HG02885 (cell line): ENCODE data around the gene ST3GAL3.
"Not testable (repeated sequence)": the region's sequence is repeated elsewhere in the genome, so short reads cannot be mapped to it uniquely, and the experiment has no call there.

Source experiments
- ATAC-seq: cut with Tn5 transposase; IDR thresholded peaks from one replicate; pipeline ENCODE4 v1.9.1; 2021; ENCODE audit warnings: mild to moderate bottlenecking; ENCODE audit not compliant: unreplicated experiment, poor library complexity

The ST3GAL3 gene

GRCh38 chr1:43812579-43812978 is 105.2 kb downstream of the ST3GAL3 start:
- no peak for ATAC-seq

- ATAC-seq, result no peak
Measured at GRCh38 chr1:43814401-43814800, 107.1 kb downstream of the ST3GAL3 start.

GRCh38 chr1:43817304-43817939 is 110.1 kb downstream of the ST3GAL3 start:
- ATAC-seq, result no peak

- ATAC-seq, result no peak
Measured at GRCh38 chr1:43818691-43819090, 111.4 kb downstream of the ST3GAL3 start.

- ATAC-seq, result no peak
Measured at GRCh38 chr1:43819357-43819756, 112.0 kb downstream of the ST3GAL3 start.

GRCh38 chr1:43821471-43821870 is 114.1 kb downstream of the ST3GAL3 start:
- ATAC-seq, result no peak

GRCh38 chr1:43822040-43822690 is 114.8 kb downstream of the ST3GAL3 start:
- no peak for ATAC-seq

- ATAC-seq, result no peak
Measured at GRCh38 chr1:43824795-43825194, 117.5 kb downstream of the ST3GAL3 start.

GRCh38 chr1:43828574-43828973 is 121.2 kb downstream of the ST3GAL3 start:
- ATAC-seq, result no peak

- ATAC-seq, result no peak
Measured at GRCh38 chr1:43830802-43831201, 123.5 kb downstream of the ST3GAL3 start.

- no peak for ATAC-seq
Measured at GRCh38 chr1:43831851-43832250, 124.5 kb downstream of the ST3GAL3 start.

- ATAC-seq, result no peak
Measured at GRCh38 chr1:43832255-43832654, 124.9 kb downstream of the ST3GAL3 start.

GRCh38 chr1:43832998-43833397 is 125.7 kb downstream of the ST3GAL3 start:
- ATAC-seq, result no peak

- ATAC-seq, result not testable (repeated sequence)
Measured at GRCh38 chr1:43833902-43834279, 126.6 kb downstream of the ST3GAL3 start.

GRCh38 chr1:43834280-43835081 is 127.1 kb downstream of the ST3GAL3 start:
- ATAC-seq, result no peak

GRCh38 chr1:43835082-43836021 is 128.0 kb downstream of the ST3GAL3 start:
- no peak for ATAC-seq

- no peak for ATAC-seq
Measured at GRCh38 chr1:43836267-43836951, 129.1 kb downstream of the ST3GAL3 start.

- ATAC-seq, result no peak
Measured at GRCh38 chr1:43839056-43839455, 131.7 kb downstream of the ST3GAL3 start.

- no peak for ATAC-seq
Measured at GRCh38 chr1:43841321-43842174, 134.2 kb downstream of the ST3GAL3 start.
